Loucy (cell line): Measurements from ENCODE around the gene PAX5.
"Not testable (repeated sequence)": the region's sequence is repeated elsewhere in the genome, so short reads cannot be mapped to it uniquely, and the experiment has no call there.

Source experiments
- H2AFZ ChIP-seq: fragments of 200-600 bp; sonication (generic); 2 replicates; pipeline ENCODE4 v1.6.0; 2016; ENCODE audit warnings: antibody characterized with exemption, mild to moderate bottlenecking, low read length, moderate library complexity
- H3F3A ChIP-seq: fragments of 200-600 bp; 2 replicates; pipeline ENCODE4 v1.6.0; 2016; ENCODE audit warnings: antibody characterized with exemption, low read depth, mild to moderate bottlenecking
- H3K27me3 ChIP-seq: fragments of 200-600 bp; sonication (generic); 2 replicates; pipeline ENCODE4 v1.6.1; 2014; ENCODE audit warnings: low read length, mild to moderate bottlenecking; ENCODE audit not compliant: insufficient read depth, poor library complexity, severe bottlenecking
- H3K36me3 ChIP-seq: fragments of 200-600 bp; sonication (generic); 2 replicates; pipeline ENCODE4 v1.6.1; 2016; ENCODE audit warnings: low read length; ENCODE audit not compliant: insufficient read depth
- H3K4me1 ChIP-seq: fragments of 200-600 bp; sonication (generic); 2 replicates; pipeline ENCODE4 v1.5.1; 2014; ENCODE audit warnings: low read length, mild to moderate bottlenecking; ENCODE audit not compliant: insufficient read depth, poor library complexity, severe bottlenecking
- H3K4me2 ChIP-seq: fragments of 200-600 bp; sonication (generic); 2 replicates; pipeline ENCODE4 v1.6.0; 2014; ENCODE audit warnings: antibody characterized with exemption, low read length, low read depth, mild to moderate bottlenecking; ENCODE audit not compliant: poor library complexity, severe bottlenecking
- H3K4me3 ChIP-seq: fragments of 200-600 bp; sonication (generic); 2 replicates; pipeline ENCODE4 v1.5.1; 2014; ENCODE audit warnings: low read length, mild to moderate bottlenecking, mixed read lengths; ENCODE audit not compliant: poor library complexity, severe bottlenecking
- H3K79me2 ChIP-seq: fragments of 200-600 bp; sonication (generic); 2 replicates; pipeline ENCODE4 v1.6.1; 2014; ENCODE audit warnings: low read length; ENCODE audit not compliant: insufficient read depth
- H3K9ac ChIP-seq: fragments of 200-600 bp; sonication (generic); 2 replicates; pipeline ENCODE4 v1.6.0; 2014; ENCODE audit warnings: mild to moderate bottlenecking, low read depth, low read length, moderate library complexity; ENCODE audit not compliant: poor library complexity, severe bottlenecking
- H3K9me2 ChIP-seq: fragments of 200-600 bp; sonication (generic); replicated peaks from 2 replicates; pipeline ENCODE4 v1.6.1; 2016; ENCODE audit warnings: low read depth, low read length, mixed read lengths
- H3K9me3 ChIP-seq: fragments of 200-600 bp; sonication (generic); 2 replicates; pipeline ENCODE4 v1.6.1; 2014; ENCODE audit warnings: mild to moderate bottlenecking, antibody characterized with exemption, low read length, low read depth; ENCODE audit not compliant: insufficient read depth
- H4K20me1 ChIP-seq: fragments of 200-600 bp; sonication (generic); 2 replicates; pipeline ENCODE4 v1.6.0; 2014; ENCODE audit warnings: antibody characterized with exemption, low read length, mild to moderate bottlenecking; ENCODE audit not compliant: insufficient read depth, poor library complexity, severe bottlenecking
- EZH2phosphoT487 ChIP-seq: fragments of 200-600 bp; IDR thresholded peaks from 2 replicates; pipeline ENCODE4 v1.6.1; 2018; ENCODE audit warnings: antibody characterized with exemption, mild to moderate bottlenecking, moderate library complexity, borderline replicate concordance
- TF ChIP-seq, protein P1 (sequence below): fragments of 200-600 bp; sonication (generic); conservative IDR thresholded peaks from 2 replicates; pipeline ENCODE4 v1.5.1; 2014; ENCODE audit warnings: mild to moderate bottlenecking, antibody characterized with exemption, low read length

The PAX5 gene

DNA sequence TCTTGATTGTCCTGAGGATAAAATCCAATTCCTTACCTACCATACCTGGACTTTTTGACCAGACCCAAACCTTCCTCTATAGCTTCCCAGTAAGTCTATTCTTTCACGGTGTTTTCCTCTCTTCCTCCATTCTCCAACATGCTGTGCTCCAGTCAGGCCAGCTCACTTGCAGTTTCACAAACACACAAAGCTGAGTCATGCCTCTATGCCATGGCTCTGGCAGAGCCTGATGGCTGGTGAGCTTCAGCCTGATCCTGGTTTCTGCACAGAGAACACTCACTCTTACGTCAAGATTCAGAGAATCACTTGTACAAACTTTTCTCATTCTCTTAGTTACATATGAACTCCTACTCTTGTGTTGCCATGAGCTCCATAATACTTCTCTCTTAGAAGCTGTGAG, 27.7 kb upstream of the PAX5 start:
- Histone ChIP-seq H3K9me3 (no peaks in the 10 kb centered on the region), H3K9ac (no peak overlapping the region), H3K4me1 (peaks cover 9% of the 10 kb centered on the region), H3K4me2 (no peak overlapping the region), H3K36me3 (no peaks in the 10 kb centered on the region), H3K9me2 (no peaks in the 10 kb centered on the region), H3K27me3 (no peaks in the 10 kb centered on the region), H4K20me1 (no peaks in the 10 kb centered on the region), H3F3A (no peaks in the 10 kb centered on the region), H3K79me2 (no peaks in the 10 kb centered on the region), H3K4me3 (no peak overlapping the region), H2AFZ (peak overlapping the region; percentile 41; the same call in 1 of the 2 replicates)
- TF ChIP-seq, protein P1, sequence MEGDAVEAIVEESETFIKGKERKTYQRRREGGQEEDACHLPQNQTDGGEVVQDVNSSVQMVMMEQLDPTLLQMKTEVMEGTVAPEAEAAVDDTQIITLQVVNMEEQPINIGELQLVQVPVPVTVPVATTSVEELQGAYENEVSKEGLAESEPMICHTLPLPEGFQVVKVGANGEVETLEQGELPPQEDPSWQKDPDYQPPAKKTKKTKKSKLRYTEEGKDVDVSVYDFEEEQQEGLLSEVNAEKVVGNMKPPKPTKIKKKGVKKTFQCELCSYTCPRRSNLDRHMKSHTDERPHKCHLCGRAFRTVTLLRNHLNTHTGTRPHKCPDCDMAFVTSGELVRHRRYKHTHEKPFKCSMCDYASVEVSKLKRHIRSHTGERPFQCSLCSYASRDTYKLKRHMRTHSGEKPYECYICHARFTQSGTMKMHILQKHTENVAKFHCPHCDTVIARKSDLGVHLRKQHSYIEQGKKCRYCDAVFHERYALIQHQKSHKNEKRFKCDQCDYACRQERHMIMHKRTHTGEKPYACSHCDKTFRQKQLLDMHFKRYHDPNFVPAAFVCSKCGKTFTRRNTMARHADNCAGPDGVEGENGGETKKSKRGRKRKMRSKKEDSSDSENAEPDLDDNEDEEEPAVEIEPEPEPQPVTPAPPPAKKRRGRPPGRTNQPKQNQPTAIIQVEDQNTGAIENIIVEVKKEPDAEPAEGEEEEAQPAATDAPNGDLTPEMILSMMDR: no peak
- TF ChIP-seq EZH2phosphoT487: no peak

DNA sequence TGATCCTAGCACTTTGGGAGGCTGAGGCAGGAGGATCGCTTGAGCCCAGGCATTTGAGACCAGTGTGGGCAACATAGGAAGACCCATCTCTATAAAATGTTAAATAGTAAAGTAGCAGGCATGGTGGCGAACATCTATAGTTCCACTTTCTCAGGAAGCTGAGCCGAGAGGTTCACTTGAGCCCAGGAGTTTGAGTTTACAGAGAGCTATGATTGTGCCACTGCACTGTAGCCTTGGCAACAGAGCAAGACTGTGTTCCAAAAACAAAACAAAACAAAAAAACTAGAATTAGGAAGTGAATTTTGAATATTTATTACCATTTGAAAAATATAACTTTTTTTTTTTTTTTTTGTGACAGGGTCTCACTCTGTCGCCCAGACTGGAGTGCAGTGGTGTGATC, 26.8 kb upstream of the PAX5 start:
- H4K20me1 ChIP-seq: no peaks in the 10 kb centered on the region
- no peaks in the 10 kb centered on the region for H3F3A ChIP-seq
- H3K4me2 ChIP-seq: no peak overlapping the region
- no peaks in the 10 kb centered on the region for H3K9me3 ChIP-seq
- no peaks in the 10 kb centered on the region for H3K27me3 ChIP-seq
- no peaks in the 10 kb centered on the region for H3K36me3 ChIP-seq
- H3K9me2 ChIP-seq: no peaks in the 10 kb centered on the region
- no peak overlapping the region for H2AFZ ChIP-seq
- H3K4me3 ChIP-seq: no peak overlapping the region
- no peak for TF ChIP-seq EZH2phosphoT487
- TF ChIP-seq, protein P1: no peak
- peaks cover under 1% of the 10 kb centered on the region for H3K4me1 ChIP-seq
- H3K9ac ChIP-seq: no peak overlapping the region
- H3K79me2 ChIP-seq: no peaks in the 10 kb centered on the region

DNA sequence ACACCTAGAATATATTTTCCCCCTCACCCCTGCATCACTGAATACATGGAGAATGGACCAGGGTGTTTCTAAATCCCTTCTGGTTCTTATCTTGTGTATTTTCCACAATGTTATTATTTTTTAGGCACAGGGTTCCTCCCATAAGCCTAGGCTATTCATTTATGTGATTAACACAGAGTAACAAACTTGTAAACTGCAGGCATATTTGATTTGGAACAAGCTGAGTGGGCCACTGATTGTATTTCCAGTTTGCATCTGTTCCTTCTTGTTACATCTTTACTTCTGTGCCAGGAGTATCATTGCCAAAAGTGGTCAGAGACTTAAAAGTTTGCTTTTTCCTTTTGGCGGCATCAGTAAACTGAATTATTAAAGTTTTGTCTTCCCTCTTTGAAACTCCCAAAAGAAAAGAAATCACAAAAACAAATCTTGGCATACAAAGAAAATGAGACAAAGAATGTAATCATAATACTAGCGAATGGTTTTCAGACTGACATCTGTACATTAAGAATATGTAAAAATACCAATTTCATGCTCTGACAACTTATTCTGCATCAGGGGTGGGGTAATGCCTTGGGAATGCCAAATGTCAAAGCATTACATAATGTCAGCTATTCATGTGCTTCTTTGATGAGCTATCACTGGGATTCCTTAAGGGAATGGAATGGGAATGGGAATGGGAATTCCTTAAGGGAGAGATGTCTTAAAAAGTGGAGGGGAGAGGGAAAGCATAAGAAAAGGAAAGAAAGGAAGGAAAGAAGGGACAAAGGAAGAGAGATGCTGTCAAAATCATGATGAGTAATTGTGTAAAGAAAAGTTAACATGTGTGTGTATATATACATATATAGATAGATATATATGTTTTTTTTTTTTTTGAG, 22.2 kb upstream of the PAX5 start:
- Histone ChIP-seq H3K9me2 (no peaks in the 10 kb centered on the region), H3K4me3 (no peak overlapping the region), H3F3A (no peaks in the 10 kb centered on the region), H3K79me2 (no peaks in the 10 kb centered on the region), H3K9me3 (no peaks in the 10 kb centered on the region), H3K4me2 (no peak overlapping the region), H2AFZ (no peak overlapping the region), H3K36me3 (no peaks in the 10 kb centered on the region), H3K27me3 (no peaks in the 10 kb centered on the region), H3K9ac (no peak overlapping the region), H3K4me1 (no peaks in the 10 kb centered on the region), H4K20me1 (no peaks in the 10 kb centered on the region)
- no peak for TF ChIP-seq EZH2phosphoT487

DNA sequence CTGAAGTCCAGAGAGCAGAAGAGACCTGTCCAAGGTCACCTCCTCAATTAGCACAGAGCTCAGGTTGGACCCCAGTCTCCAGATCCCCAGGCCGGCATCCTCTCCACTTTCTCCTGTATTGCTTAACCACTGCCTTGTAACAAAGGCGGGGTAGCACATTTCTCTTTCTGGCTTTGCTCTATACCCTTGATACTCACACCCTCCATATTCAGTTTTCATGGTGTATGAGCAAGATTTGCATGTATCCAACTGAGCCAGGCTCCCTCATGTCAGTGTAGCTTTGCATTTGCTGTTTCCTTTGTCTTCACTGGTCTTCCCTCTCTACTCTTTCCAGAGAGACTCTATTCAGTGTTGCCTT, 20.3 kb upstream of the PAX5 start:
- not testable (repeated sequence) for H3F3A ChIP-seq, H3K4me2 ChIP-seq, H2AFZ ChIP-seq, H3K4me1 ChIP-seq, H3K9me3 ChIP-seq, H3K79me2 ChIP-seq, H3K9ac ChIP-seq, H3K4me3 ChIP-seq, H3K36me3 ChIP-seq, H3K9me2 ChIP-seq, H3K27me3 ChIP-seq, H4K20me1 ChIP-seq
